HG03095 (cell line): ENCODE data around the gene RTP3.
"Not testable (repeated sequence)": the region's sequence is repeated elsewhere in the genome, so short reads cannot be mapped to it uniquely, and the experiment has no call there.

Experiments
- ATAC-seq: cut with Tn5 transposase; IDR thresholded peaks from one replicate; pipeline ENCODE4 v1.9.1; 2021; ENCODE audit warnings: moderate library complexity; ENCODE audit not compliant: unreplicated experiment

The RTP3 gene

GRCh38 chr3:46490338-46491084 lies 7.3 kb upstream of the RTP3 start:
- ATAC-seq, result no peak

DNA sequence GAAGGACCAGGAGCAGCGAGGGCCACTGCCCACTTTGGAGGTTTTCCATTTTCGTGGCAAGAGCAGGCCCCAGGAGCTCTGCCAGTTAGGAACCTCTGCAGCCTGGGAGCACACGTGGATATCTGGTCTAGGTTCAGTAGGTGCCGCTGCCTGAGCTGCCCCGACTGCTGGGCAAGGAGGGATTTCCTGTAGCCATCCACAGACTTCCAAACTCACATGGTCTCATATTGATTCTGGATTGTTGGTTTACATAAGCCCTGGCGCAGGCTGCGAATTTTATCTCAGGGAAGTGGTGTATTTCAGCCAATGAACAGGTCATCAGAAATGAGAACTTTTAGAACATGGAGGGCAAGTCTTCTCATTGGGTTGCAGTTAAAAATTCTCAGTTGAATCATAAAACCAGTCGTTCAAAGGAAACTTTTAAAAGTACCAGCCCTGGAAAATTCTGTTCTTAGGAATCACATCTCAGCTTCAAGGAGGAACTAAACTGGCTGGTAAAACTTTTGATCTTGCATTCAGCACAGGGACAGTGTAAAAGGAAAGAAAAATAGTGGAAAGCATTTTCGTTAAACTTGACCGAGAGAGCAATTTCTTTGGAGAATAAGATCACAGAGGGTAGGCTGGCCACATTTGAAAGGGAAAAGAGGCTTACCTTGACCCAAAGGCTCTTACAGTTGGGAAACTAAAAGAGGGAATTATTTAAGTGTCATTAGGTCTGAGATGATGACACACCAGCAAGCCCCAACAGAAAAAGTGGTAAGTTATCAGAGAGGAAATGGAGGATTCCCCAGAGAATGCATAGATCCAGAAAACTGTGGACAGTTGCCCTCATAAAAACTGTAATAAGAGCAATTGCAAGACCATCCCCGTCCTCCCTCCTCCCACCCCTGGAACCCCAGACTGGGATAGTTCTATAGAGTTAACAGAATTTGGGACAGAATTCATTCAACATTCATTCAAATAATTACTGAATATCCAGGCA lies 6.4 kb upstream of the RTP3 start:
- ATAC-seq, result no peak

GRCh38 chr3:46492890-46493547 lies 4.8 kb upstream of the RTP3 start:
- ATAC-seq, result no peak

- not testable (repeated sequence) for ATAC-seq
Measured at GRCh38 chr3:46494491-46494890, 3.3 kb upstream of the RTP3 start.

DNA sequence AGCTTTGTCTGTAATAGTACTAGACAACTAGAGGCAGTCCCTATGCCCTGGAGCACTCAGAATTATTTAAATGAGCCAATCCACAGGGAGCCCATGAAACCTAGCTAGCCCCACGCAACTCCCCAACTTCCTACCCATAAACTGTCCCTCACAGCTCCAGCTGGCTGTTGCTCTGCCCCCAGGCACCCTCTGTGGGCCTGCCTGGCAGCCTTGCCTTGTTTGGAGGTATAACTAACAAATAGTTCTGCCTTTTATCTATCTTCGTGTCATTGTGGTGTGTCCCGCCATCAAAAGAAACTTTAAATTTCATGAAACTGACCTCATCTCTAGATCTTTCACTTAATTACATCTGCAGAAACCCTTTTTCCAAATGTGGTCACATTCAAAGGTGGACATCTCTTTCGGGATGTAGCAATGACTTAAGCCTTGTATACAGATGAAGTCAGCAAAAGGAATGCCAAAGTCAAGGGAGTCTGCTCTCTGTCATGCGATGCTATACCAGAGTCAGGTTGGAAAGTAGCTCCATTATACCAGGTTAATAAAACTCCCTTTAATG lies 1.8 kb upstream of the RTP3 start:
- ATAC-seq, result no peak

GRCh38 chr3:46496746-46497555 lies 825 bp upstream of the RTP3 start:
- ATAC-seq, result no peak

- no peak for ATAC-seq
Measured at GRCh38 chr3:46498916-46499519, 1.2 kb downstream of the RTP3 start.

DNA sequence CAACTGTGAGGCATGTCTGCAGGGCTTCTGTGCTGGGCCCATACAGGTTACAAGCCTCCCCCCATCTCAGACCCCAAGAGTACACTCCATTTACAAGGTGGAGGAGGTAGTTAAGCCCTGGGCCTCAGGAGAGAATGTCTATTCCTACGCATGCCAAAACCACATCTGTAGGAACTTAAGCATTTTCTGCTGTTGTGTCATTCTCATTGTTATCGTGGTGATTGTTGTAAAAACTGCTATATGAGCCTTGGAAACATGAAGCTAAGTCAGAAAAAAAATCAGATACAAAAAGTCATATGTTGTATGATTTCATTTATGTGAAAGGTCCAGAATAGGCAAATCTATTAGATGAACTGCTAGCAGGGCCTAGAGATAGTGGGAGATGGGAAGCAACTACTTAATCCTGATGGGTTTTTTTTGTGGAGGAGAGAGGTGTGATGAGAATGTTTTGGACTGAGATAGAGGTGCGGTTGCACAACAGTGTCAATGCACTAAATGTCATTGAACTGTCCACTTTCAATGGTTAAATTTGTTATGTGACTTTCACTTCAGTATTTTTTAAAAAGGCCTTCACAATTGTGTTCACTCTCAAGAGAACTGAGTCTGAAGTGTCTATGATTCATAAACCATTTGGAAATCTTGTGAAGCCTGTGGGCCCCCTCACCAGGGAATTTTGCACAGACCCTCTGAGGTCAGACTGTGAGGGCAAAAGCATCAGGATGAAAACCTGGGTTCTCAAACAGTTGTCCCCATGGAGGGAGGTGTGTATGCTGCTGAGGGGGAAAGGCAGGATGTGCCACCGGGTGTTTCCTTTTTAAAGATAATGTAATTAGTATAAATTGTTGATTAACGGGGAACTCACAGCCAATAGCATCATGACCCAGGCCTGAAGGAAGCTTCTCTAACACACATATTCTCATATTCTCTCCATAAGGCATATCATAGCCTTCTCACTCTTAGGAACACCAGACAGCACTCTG lies 3.2 kb downstream of the RTP3 start:
- no peak for ATAC-seq

DNA sequence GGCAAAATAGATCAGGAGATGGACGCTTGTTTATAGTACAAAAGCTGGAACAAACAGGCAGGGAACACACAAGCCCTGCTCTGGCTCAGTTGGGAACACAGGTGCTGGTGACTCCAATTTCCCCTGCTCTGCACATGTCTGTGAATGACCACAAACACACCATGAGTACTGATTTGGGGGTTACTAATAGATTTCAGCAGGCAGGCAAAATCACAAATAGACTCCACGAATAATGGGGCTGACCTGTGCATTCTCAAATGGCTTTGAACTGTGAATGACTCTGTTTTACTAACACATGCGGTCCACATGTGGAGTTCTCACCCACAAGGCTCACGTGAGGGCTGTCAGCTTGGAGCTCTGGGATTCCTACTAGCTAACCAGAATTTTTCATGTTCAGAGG lies 3.9 kb downstream of the RTP3 start:
- ATAC-seq, result no peak

- ATAC-seq, result no peak
Measured at GRCh38 chr3:46503200-46503874, 5.6 kb downstream of the RTP3 start.

- ATAC-seq, result no peak
Measured at GRCh38 chr3:46504789-46505188, 7.0 kb downstream of the RTP3 start.

DNA sequence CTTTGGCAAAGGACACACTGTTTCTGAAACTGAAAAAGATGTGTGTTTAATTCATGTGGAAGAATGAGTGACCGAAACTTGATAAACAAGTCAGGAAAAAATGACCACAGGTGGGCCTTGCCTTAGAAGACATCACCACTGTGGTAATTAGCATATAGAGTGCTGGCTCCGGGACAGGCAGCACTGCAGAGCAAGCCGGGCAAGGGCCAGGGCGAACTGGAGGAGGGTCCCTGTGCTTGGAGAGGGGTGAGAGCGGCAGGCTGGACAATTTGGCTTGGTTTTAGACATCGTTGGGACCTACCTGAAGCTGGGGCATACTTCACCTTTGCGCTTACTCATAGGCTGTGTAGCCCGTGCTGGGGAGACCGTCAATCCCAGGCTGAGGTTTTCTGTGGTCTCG lies 8.2 kb downstream of the RTP3 start:
- ATAC-seq, result no peak

GRCh38 chr3:46506526-46506925 lies 8.8 kb downstream of the RTP3 start:
- no peak for ATAC-seq

DNA sequence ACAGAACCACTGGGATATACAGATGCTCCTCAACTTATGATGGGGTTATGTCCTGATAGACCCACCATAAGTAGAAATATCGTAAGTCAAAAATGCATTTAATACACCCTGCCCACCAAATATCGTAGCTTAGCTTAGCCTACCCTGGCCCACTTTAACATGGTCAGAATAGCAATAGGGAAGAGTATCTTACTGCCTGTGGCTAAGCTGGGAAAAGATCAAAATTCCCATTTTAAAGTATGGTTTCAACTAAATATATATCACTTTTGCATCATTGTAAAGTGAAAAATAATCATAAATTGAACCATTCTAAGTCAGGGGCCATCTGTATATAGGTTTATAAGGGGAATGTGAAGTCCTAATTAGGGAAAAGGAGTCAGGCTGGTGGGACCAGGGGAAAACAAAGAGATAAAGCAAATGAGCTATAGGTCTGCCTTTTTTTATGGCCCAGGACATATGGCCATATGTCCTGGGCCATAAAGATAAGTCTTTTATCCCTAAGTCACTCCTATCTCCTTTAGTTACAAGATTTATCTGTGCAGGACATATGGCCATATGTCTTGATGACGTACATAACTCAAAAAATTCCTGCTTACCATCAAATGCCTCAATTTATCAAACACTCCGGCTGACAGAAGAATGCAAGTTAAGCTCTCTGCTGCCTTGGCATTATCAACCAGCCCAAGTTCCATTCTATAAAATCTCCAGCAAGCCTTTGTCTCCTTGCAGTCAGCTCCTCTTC lies 11.2 kb downstream of the RTP3 start:
- no peak for ATAC-seq

- no peak for ATAC-seq
Measured at GRCh38 chr3:46509661-46510187, 11.9 kb downstream of the RTP3 start.

- no peak for ATAC-seq
Measured at GRCh38 chr3:46512191-46512749, 14.5 kb downstream of the RTP3 start.

DNA sequence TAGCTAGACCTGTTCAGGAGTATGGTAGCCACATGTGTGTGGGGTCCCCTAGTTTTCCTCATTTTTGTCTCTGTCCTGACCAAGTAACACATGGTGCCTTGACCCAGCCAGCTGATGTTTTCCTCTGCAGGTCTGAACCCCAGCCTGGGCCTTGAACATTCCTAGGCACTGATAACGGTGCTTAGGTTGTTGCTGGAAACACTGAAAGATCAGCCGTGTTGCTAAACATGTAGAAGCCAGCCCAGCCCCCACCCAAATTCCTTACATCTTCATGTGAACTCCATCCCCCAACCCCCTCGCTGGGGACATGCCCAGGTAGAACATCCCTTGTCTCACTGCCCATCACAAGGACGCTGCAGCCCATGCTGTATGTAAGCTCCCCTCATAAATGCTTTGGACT lies 18.7 kb downstream of the RTP3 start:
- ATAC-seq, result no peak
